Right renal pelvis (tissue), 4 donors: Measurements from ENCODE around the gene DIP2B. TPM values are rescaled to one million over a fixed set of nuclear protein-coding genes. Genes with fewer than 3 reads are reported as not detected.

Experiments used
- DNase-seq, 4 donors: peaks; one replicate each; pipeline ENCODE4 v3.0.0-alpha.2; 2013; ENCODE audit warnings: low read depth in 4 of 4, low spot score in 3 of 4, missing footprints in 1 of 4
- polyA plus RNA-seq, 4 donors: library from polyadenylated mRNA; unstranded; fragments of 120-200 nt; gene quantifications; one replicate each; pipeline ENCODE4 v1.2.1, GENCODE V29; 2013; ENCODE audit not compliant: insufficient read length in 4 of 4

Gene DIP2B
- polyA plus RNA-seq, 4 donors, result 23.4 to 25.5 (median 24.9) TPM

GRCh38 chr12:50627491-50627890, 122.7 kb downstream of the DIP2B start:
- no peak for DNase-seq

GRCh38 chr12:50628394-50628793, 123.6 kb downstream of the DIP2B start:
- DNase-seq, result no peak

- DNase-seq, result no peak
Measured at GRCh38 chr12:50633955-50634354, 129.2 kb downstream of the DIP2B start.

GRCh38 chr12:50634379-50634778, 129.6 kb downstream of the DIP2B start:
- DNase-seq, result no peak

GRCh38 chr12:50635364-50635763, 130.6 kb downstream of the DIP2B start:
- DNase-seq, result no peak

GRCh38 chr12:50635857-50636256, 131.1 kb downstream of the DIP2B start:
- DNase-seq, result no peak

GRCh38 chr12:50636505-50636904, 131.7 kb downstream of the DIP2B start:
- no peak for DNase-seq

GRCh38 chr12:50637870-50638481, 133.2 kb downstream of the DIP2B start:
- no peak for DNase-seq

- no peak for DNase-seq
Measured at GRCh38 chr12:50638482-50638880, 133.7 kb downstream of the DIP2B start.

GRCh38 chr12:50639721-50640120, 134.9 kb downstream of the DIP2B start:
- no peak for DNase-seq

- no peak for DNase-seq
Measured at GRCh38 chr12:50640321-50640939, 135.6 kb downstream of the DIP2B start.

GRCh38 chr12:50641566-50641965, 136.8 kb downstream of the DIP2B start:
- DNase-seq, result no peak

- no peak for DNase-seq
Measured at GRCh38 chr12:50642035-50642451, 137.3 kb downstream of the DIP2B start.

GRCh38 chr12:50642761-50643160, 138.0 kb downstream of the DIP2B start:
- DNase-seq, result no peak

GRCh38 chr12:50647031-50647430, 142.2 kb downstream of the DIP2B start:
- no peak for DNase-seq

GRCh38 chr12:50647479-50647878, 142.7 kb downstream of the DIP2B start:
- DNase-seq, result no peak

- no peak for DNase-seq
Measured at GRCh38 chr12:50650285-50650684, 145.5 kb downstream of the DIP2B start.

- no peak for DNase-seq
Measured at GRCh38 chr12:50655374-50655921, 150.7 kb downstream of the DIP2B start.

- DNase-seq, result no peak
Measured at GRCh38 chr12:50659260-50659659, 154.5 kb downstream of the DIP2B start.

- DNase-seq, result no peak
Measured at GRCh38 chr12:50659690-50660424, 155.1 kb downstream of the DIP2B start.

GRCh38 chr12:50660425-50660822, 155.6 kb downstream of the DIP2B start:
- no peak for DNase-seq
